CD14-positive monocyte (primary cell): Measurements from ENCODE around the gene MALRD1. TPM values are rescaled to one million over a fixed set of nuclear protein-coding genes. Genes with fewer than 3 reads are reported as not detected.

Experiments used
- DNase-seq, 3 donors: peaks; one replicate each; pipeline ENCODE4 v3.0.0-alpha.2; 2011 to 2022
- H2AFZ ChIP-seq: 2 replicates; pipeline ENCODE4 v1.6.0; 2012; ENCODE audit warnings: mild to moderate bottlenecking, low read depth, low read length, inconsistent platforms; ENCODE audit not compliant: insufficient read depth, poor library complexity, severe bottlenecking
- H3K27ac ChIP-seq, 2 donors: 1 replicate in 1 of 2; 2 replicates in 1 of 2; pipeline ENCODE4 v1.5.1; 2012 to 2013; ENCODE audit warnings: low read length in 2 of 2, control low read depth in 1 of 2, inconsistent platforms in 1 of 2, low read depth in 1 of 2, mild to moderate bottlenecking in 1 of 2
- H3K27me3 ChIP-seq, 2 donors: one replicate each; pipeline versions ENCODE4 v1.6.0 to v1.6.1; 2011 to 2013; ENCODE audit warnings: low read length in 2 of 2; ENCODE audit not compliant: control insufficient read depth in 2 of 2, insufficient read depth in 2 of 2
- H3K36me3 ChIP-seq, 2 donors: replicated peaks in 1 of 2; 1 replicate in 1 of 2; 2 replicates in 1 of 2; pipeline versions ENCODE4 v1.5.1 to v1.6.1; 2012 to 2013; ENCODE audit warnings: low read length in 2 of 2, control low read depth in 1 of 2, inconsistent platforms in 1 of 2, mild to moderate bottlenecking in 1 of 2; ENCODE audit not compliant: insufficient read depth in 2 of 2, control insufficient read depth in 1 of 2
- H3K4me1 ChIP-seq, 2 donors: 1 replicate in 1 of 2; 2 replicates in 1 of 2; pipeline versions ENCODE4 v1.5.1 to v1.6.1; 2012 to 2013; ENCODE audit warnings: low read length in 2 of 2, control low read depth in 1 of 2, inconsistent platforms in 1 of 2, mild to moderate bottlenecking in 1 of 2, moderate library complexity in 1 of 2; ENCODE audit not compliant: insufficient read depth in 2 of 2, control insufficient read depth in 1 of 2
- H3K4me2 ChIP-seq: replicated peaks from 2 replicates; pipeline ENCODE3; 2012; ENCODE audit warnings: low read length, moderate library complexity, mild to moderate bottlenecking; ENCODE audit not compliant: poor library complexity, severe bottlenecking; ENCODE audit errors: extremely low read depth
- H3K4me3 ChIP-seq, 3 experiments: fragments of 200-600 bp in 1 of 3; sonication (generic) in 1 of 3; replicated peaks in 1 of 3; 1 replicate in 2 of 3; 2 replicates in 1 of 3; pipeline ENCODE4 v1.5.1; 2011 to 2013; ENCODE audit warnings: low read length in 3 of 3, mild to moderate bottlenecking in 3 of 3, control low read depth in 2 of 3, low read depth in 2 of 3, inconsistent platforms in 1 of 3, moderate library complexity in 1 of 3
- H3K79me2 ChIP-seq: 2 replicates; pipeline ENCODE4 v1.6.0; 2012; ENCODE audit warnings: mild to moderate bottlenecking, control low read depth, inconsistent platforms, low read length, moderate library complexity; ENCODE audit not compliant: insufficient read depth
- H3K9ac ChIP-seq: 2 replicates; pipeline ENCODE4 v1.6.0; 2017; ENCODE audit warnings: low read length, mild to moderate bottlenecking; ENCODE audit not compliant: insufficient read depth, poor library complexity, severe bottlenecking
- H3K9me3 ChIP-seq, 2 donors: replicated peaks in 1 of 2; 1 replicate in 1 of 2; 2 replicates in 1 of 2; pipeline versions ENCODE4 v1.5.1 to v1.6.1; 2012 to 2013; ENCODE audit warnings: low read length in 2 of 2, control low read depth in 1 of 2; ENCODE audit not compliant: control insufficient read depth in 1 of 2, insufficient read depth in 1 of 2
- H4K20me1 ChIP-seq: 2 replicates; pipeline ENCODE4 v1.6.0; 2012; ENCODE audit warnings: mild to moderate bottlenecking, low read length, control low read depth, moderate library complexity; ENCODE audit not compliant: insufficient read depth
- H3K27ac Mint-ChIP-seq, 7 donors: one replicate each; pipeline ENCODE4 v1.8.0; 2020; ENCODE audit warnings: mild to moderate bottlenecking in 7 of 7, mixed read lengths in 7 of 7, moderate library complexity in 6 of 7, inconsistent platforms in 2 of 7
- H3K27me3 Mint-ChIP-seq, 3 donors: one replicate each; pipeline ENCODE4 v1.8.0; 2021 to 2022; ENCODE audit warnings: low read depth in 3 of 3, mild to moderate bottlenecking in 3 of 3, mixed read lengths in 3 of 3, moderate library complexity in 3 of 3, inconsistent platforms in 1 of 3
- H3K36me3 Mint-ChIP-seq, 2 donors: one replicate each; pipeline ENCODE4 v1.8.0; 2020; ENCODE audit warnings: mixed read lengths in 2 of 2, inconsistent platforms in 1 of 2, mild to moderate bottlenecking in 1 of 2
- H3K4me1 Mint-ChIP-seq: one replicate; pipeline ENCODE4 v1.8.0; 2020; ENCODE audit warnings: mild to moderate bottlenecking, mixed read lengths
- H3K4me3 Mint-ChIP-seq, 2 donors: one replicate each; pipeline ENCODE4 v1.8.0; 2020; ENCODE audit warnings: mild to moderate bottlenecking in 2 of 2, mixed read lengths in 2 of 2, moderate library complexity in 1 of 2
- H3K9me3 Mint-ChIP-seq, 7 donors: one replicate each; pipeline ENCODE4 v1.8.0; 2020 to 2022; ENCODE audit warnings: mixed read lengths in 7 of 7, mild to moderate bottlenecking in 6 of 7, moderate library complexity in 6 of 7, inconsistent platforms in 2 of 7
- CTCF ChIP-seq: fragments of 200-600 bp; IDR thresholded peaks from one replicate; pipeline ENCODE4 v1.8.0; 2022; ENCODE audit warnings: antibody characterized with exemption, mild to moderate bottlenecking
- WGBS: methylation state at CpG from one replicate; pipeline ENCODE4 v1.1.5; 2013; ENCODE audit warnings: missing lambda C conversion rate; ENCODE audit not compliant: insufficient coverage; 5-methylcytosine and 5-hydroxymethylcytosine counted together
- intact Hi-C, 2 donors: fragments of 100-400 bp; cut with micrococcal nuclease; formaldehyde crosslinking; loops; one replicate each; pipeline versions ENCODE4 v1.15.0 to v1.15.1; 2023
- polyA plus RNA-seq, 3 donors: library from polyadenylated mRNA; depleted of rRNA in 1 of 3; unstranded in 2 of 3; stranded (reverse) in 1 of 3; fragments of 300-500 nt in 2 of 3; fragments of >200 nt in 1 of 3; fragmentation: Illumina TruSeq in 2 of 3; gene quantifications; 1 replicate in 2 of 3; 2 replicates in 1 of 3; pipeline ENCODE4 v1.2.3, GENCODE V29; 2012 to 2021

MALRD1 gene
- polyA plus RNA-seq, 3 donors, result not detected

- Mint-ChIP-seq H3K36me3 (no peaks in the 10 kb centered on the region), H3K27ac (no peak overlapping the region), H3K4me3 (no peak overlapping the region), H3K27me3 (no peaks in the 10 kb centered on the region), H3K9me3 (peaks cover 0 to 3% (median 0%) of the 10 kb centered on the region in 7 donors), H3K4me1 (no peaks in the 10 kb centered on the region)
- WGBS, result 79% methylated on average over 2 of the region's 3 CpGs
- Histone ChIP-seq H3K27ac (no peak overlapping the region), H3K27me3 (no peaks in the 10 kb centered on the region), H4K20me1 (no peaks in the 10 kb centered on the region), H3K36me3 (no peaks in the 10 kb centered on the region), H3K79me2 (no peaks in the 10 kb centered on the region), H3K4me1 (no peaks in the 10 kb centered on the region), H3K4me2 (no peak overlapping the region), H3K4me3 (no peak overlapping the region), H3K9me3 (peaks cover 3 to 5% of the 10 kb centered on the region in 2 donors), H3K9ac (no peak overlapping the region), H2AFZ (no peak overlapping the region)
- no peak for DNase-seq
- intact Hi-C loops, result no loop called here
- no peak for TF ChIP-seq CTCF
Observed at GRCh38 chr10:19194866-19195265, 146.3 kb downstream of the MALRD1 start.

DNA sequence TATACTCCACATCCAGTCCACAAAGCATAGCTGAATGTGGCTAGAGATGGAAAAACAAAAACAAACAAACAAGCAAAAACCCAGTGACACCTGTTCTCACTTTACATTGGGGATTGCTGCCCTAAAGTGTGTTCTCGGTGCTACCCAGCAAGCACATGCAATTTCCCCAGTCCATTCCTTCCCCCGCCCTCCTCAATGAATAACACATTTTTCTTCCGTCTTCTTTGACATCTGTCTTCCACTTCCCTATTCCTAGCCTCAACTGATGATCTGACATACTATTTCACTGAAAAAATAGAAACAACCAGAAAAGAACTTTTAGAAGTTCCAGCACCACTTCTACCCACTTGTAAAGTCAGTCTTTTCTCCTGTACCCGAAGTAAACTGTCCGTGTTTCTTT, 147.1 kb downstream of the MALRD1 start:
- Histone ChIP-seq H3K4me3 (no peak overlapping the region), H3K36me3 (no peaks in the 10 kb centered on the region), H3K9me3 (peaks cover 0 to 3% of the 10 kb centered on the region in 2 donors), H3K27ac (no peak overlapping the region), H4K20me1 (no peaks in the 10 kb centered on the region), H3K9ac (no peak overlapping the region), H2AFZ (no peak overlapping the region), H3K4me2 (no peak overlapping the region), H3K27me3 (no peaks in the 10 kb centered on the region), H3K79me2 (no peaks in the 10 kb centered on the region), H3K4me1 (no peaks in the 10 kb centered on the region)
- Mint-ChIP-seq H3K4me1 (no peaks in the 10 kb centered on the region), H3K4me3 (no peak overlapping the region), H3K9me3 (no peaks in the 10 kb centered on the region), H3K27me3 (peaks cover 0 to 1% (median 0%) of the 10 kb centered on the region in 3 donors), H3K27ac (no peak overlapping the region), H3K36me3 (no peaks in the 10 kb centered on the region)
- DNase-seq, result no peak
- TF ChIP-seq CTCF, result no peak
- WGBS, result 44% methylated on average over 5 of the region's 5 CpGs
- intact Hi-C loops, result no loop called here
